Stimulated activated CD8-positive, alpha-beta memory T cell treated with anti-CD3 and anti-CD28 coated beads, Interleukin-7, amount 100 ng/mL, for 4 hours (primary cell): Measurements from ENCODE around the gene SGO2.
"Not testable (repeated sequence)": the region's sequence is repeated elsewhere in the genome, so short reads cannot be mapped to it uniquely, and the experiment has no call there.

Experiments
- DNase-seq, 2 donors: peaks; one replicate each; pipeline ENCODE4 v3.0.0-alpha.2; 2020; ENCODE audit warnings: low read depth in 2 of 2

SGO2 gene

GRCh38 chr2:200620606-200621390 lies 94.8 kb downstream of the SGO2 start:
- DNase-seq: no peak

- DNase-seq: no peak
These were observed 96.1 kb downstream of the SGO2 start for GRCh38 chr2:200622106-200622505.

GRCh38 chr2:200624026-200624425 lies 98.0 kb downstream of the SGO2 start:
- DNase-seq: no peak

GRCh38 chr2:200624658-200625057 lies 98.7 kb downstream of the SGO2 start:
- DNase-seq: no peak

- no peak for DNase-seq
These were observed 99.3 kb downstream of the SGO2 start for GRCh38 chr2:200625282-200625681.

- DNase-seq: no peak
These were observed 100.0 kb downstream of the SGO2 start for GRCh38 chr2:200625958-200626363.

- no peak for DNase-seq
These were observed 101.2 kb downstream of the SGO2 start for GRCh38 chr2:200627110-200627770.

GRCh38 chr2:200628461-200628860 lies 102.5 kb downstream of the SGO2 start:
- DNase-seq: not testable (repeated sequence)

- DNase-seq: no peak
These were observed 105.3 kb downstream of the SGO2 start for GRCh38 chr2:200631287-200631686.
